ENCODE measurements around the gene CCDC110. TPM values are rescaled to one million over a fixed set of nuclear protein-coding genes. Genes with fewer than 3 reads are reported as not detected.

CCDC110 gene
- total RNA-seq, 1 donor from 2014 or later: 2.3 TPM

- TF ChIP-seq, protein P1, sequence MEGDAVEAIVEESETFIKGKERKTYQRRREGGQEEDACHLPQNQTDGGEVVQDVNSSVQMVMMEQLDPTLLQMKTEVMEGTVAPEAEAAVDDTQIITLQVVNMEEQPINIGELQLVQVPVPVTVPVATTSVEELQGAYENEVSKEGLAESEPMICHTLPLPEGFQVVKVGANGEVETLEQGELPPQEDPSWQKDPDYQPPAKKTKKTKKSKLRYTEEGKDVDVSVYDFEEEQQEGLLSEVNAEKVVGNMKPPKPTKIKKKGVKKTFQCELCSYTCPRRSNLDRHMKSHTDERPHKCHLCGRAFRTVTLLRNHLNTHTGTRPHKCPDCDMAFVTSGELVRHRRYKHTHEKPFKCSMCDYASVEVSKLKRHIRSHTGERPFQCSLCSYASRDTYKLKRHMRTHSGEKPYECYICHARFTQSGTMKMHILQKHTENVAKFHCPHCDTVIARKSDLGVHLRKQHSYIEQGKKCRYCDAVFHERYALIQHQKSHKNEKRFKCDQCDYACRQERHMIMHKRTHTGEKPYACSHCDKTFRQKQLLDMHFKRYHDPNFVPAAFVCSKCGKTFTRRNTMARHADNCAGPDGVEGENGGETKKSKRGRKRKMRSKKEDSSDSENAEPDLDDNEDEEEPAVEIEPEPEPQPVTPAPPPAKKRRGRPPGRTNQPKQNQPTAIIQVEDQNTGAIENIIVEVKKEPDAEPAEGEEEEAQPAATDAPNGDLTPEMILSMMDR (IDR thresholded peaks at IDR 0.05): peak; percentile 10
- peak overlapping the region; percentile 84 for H3K4me3 Mint-ChIP-seq (ENCODE audit: unreplicated experiment)
- peaks cover 43% of the 10 kb centered on the region for H3K4me1 Mint-ChIP-seq (ENCODE audit: low read depth)
- DNase-seq (ENCODE audit: low spot score): no peak
- H3K27me3 Mint-ChIP-seq (ENCODE audit: low read depth): no peaks in the 10 kb centered on the region
- no peaks in the 10 kb centered on the region for H3K9me3 Mint-ChIP-seq (ENCODE audit: low read depth)
- peaks cover 7% of the 10 kb centered on the region for H3K36me3 Mint-ChIP-seq (ENCODE audit: low read depth)
- H3K27ac Mint-ChIP-seq (ENCODE audit: unreplicated experiment): peak overlapping the region; percentile 99
Observed at GRCh38 chr4:185424905-185425646, 46.5 kb downstream of the CCDC110 start.

DNA sequence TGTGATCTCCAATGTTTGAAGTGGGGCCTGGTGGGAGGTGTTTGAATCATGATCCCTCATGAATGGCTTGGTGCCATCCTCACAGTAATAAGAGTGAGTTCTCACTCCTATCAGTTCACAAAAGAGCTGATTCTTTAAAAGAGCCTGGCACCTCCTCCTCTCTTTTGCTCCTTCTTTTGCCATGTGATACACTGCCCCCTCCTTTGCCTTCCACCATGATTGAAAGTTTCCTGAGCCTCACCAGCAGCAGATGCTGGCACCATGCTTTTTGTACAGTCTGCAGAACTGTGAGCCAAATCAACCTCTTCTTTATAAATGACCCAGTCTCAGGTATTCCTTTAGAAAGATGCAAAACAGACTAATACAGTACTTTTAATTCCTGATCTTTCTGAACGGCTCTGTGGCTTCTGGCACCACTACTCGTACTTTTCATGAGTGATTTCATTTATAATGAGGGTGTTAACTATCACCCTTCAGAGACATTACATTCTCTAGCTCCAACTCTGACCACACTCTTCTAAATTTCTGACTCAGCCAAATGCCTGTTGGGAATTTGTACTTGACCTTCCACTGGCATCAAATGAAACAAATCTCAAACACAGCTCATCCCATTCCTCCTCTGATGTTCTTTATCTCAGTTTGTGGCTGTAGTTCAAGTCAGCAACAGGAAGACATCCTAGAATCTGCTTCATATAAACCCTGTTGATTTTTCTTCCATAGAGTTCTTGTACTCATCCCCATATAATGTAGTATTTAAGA, 50.0 kb downstream of the CCDC110 start:
- Mint-ChIP-seq H3K27ac (ENCODE audit: unreplicated experiment) (peak overlapping the region; percentile 18), H3K4me3 (ENCODE audit: unreplicated experiment) (no peak overlapping the region)
- DNase-seq (ENCODE audit: low spot score): no peak

DNA sequence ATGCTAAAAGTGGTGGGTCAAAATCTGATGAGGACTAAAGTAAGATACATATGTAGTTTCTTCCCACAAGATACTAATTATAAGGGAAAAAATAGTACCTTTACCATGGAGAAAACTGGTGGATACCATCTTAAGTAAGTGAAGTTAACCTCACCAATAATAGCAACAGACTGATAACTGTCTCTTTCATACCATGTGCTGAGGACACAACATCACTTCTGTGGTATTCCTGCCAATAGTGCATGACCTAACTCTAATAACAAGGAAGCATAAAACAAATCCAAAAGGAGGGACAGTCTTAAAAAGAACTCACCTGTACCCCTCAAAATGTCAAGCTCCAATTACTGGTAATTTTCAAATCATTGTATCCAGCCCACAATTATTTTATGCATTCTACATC, 54.6 kb downstream of the CCDC110 start:
- Mint-ChIP-seq H3K4me1 (ENCODE audit: low read depth) (peaks cover 12% of the 10 kb centered on the region), H3K27ac (ENCODE audit: unreplicated experiment) (no peak overlapping the region)

More for the DNA sequence above, 50.0 kb downstream of the CCDC110 start:
- TF ChIP-seq, protein P1 (IDR thresholded peaks at IDR 0.05): no peak
- Mint-ChIP-seq H3K36me3 (ENCODE audit: low read depth) (peaks cover 15% of the 10 kb centered on the region), H3K27me3 (ENCODE audit: low read depth) (no peaks in the 10 kb centered on the region), H3K9me3 (ENCODE audit: low read depth) (no peaks in the 10 kb centered on the region), H3K4me1 (ENCODE audit: low read depth) (peaks cover 39% of the 10 kb centered on the region)

DNA sequence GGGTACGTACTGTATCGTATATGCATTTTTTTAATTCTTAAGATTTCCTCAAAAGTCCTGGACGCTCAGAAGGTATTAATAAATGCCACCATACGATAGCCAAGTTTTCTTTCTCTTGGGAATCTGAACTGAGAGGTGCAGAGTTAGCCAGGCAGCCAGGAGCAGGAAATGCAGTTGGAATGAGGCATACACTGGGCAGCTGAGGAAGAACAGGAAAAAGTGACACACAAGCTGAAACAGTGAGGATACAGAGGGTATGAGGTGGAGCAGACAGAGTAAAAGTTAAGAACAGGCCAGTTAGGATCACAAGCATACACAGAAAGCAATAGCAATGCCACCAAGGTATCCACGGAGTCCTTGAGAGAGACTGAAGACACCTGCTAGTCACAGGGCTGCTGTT, 59.1 kb downstream of the CCDC110 start:
- peaks cover 5% of the 10 kb centered on the region for H3K9me3 Mint-ChIP-seq (ENCODE audit: low read depth)
- H3K27ac Mint-ChIP-seq (ENCODE audit: unreplicated experiment): peak overlapping the region; percentile 18
- H3K27me3 Mint-ChIP-seq (ENCODE audit: low read depth): no peaks in the 10 kb centered on the region
- TF ChIP-seq, protein P1 (IDR thresholded peaks at IDR 0.05): no peak
- DNase-seq (ENCODE audit: low spot score): no peak
- peaks cover 25% of the 10 kb centered on the region for H3K36me3 Mint-ChIP-seq (ENCODE audit: low read depth)
- H3K4me3 Mint-ChIP-seq (ENCODE audit: unreplicated experiment): no peak overlapping the region
- peaks cover 4% of the 10 kb centered on the region for H3K4me1 Mint-ChIP-seq (ENCODE audit: low read depth)

More for the DNA sequence above, 54.6 kb downstream of the CCDC110 start:
- H3K36me3 Mint-ChIP-seq (ENCODE audit: low read depth): peaks cover 22% of the 10 kb centered on the region
- H3K9me3 Mint-ChIP-seq (ENCODE audit: low read depth): no peaks in the 10 kb centered on the region
- H3K4me3 Mint-ChIP-seq (ENCODE audit: unreplicated experiment): no peak overlapping the region
- no peak for DNase-seq (ENCODE audit: low spot score)
- TF ChIP-seq, protein P1 (IDR thresholded peaks at IDR 0.05): no peak
- no peaks in the 10 kb centered on the region for H3K27me3 Mint-ChIP-seq (ENCODE audit: low read depth)

- Mint-ChIP-seq H3K4me1 (ENCODE audit: low read depth) (peaks cover 4% of the 10 kb centered on the region), H3K4me3 (ENCODE audit: unreplicated experiment) (no peak overlapping the region), H3K9me3 (ENCODE audit: low read depth) (peaks cover 5% of the 10 kb centered on the region), H3K27me3 (ENCODE audit: low read depth) (no peaks in the 10 kb centered on the region), H3K27ac (ENCODE audit: unreplicated experiment) (no peak overlapping the region), H3K36me3 (ENCODE audit: low read depth) (peaks cover 21% of the 10 kb centered on the region)
- DNase-seq (ENCODE audit: low spot score): no peak
- TF ChIP-seq, protein P1 (IDR thresholded peaks at IDR 0.05): no peak
Observed at GRCh38 chr4:185411849-185412248, 59.7 kb downstream of the CCDC110 start.
